ENCODE measurements around the gene ALX4. TPM values are rescaled to one million over a fixed set of nuclear protein-coding genes. Genes with fewer than 3 reads are reported as not detected.

ALX4 gene
- total RNA-seq, 1 donor from 2014 or later, result not detected

DNA sequence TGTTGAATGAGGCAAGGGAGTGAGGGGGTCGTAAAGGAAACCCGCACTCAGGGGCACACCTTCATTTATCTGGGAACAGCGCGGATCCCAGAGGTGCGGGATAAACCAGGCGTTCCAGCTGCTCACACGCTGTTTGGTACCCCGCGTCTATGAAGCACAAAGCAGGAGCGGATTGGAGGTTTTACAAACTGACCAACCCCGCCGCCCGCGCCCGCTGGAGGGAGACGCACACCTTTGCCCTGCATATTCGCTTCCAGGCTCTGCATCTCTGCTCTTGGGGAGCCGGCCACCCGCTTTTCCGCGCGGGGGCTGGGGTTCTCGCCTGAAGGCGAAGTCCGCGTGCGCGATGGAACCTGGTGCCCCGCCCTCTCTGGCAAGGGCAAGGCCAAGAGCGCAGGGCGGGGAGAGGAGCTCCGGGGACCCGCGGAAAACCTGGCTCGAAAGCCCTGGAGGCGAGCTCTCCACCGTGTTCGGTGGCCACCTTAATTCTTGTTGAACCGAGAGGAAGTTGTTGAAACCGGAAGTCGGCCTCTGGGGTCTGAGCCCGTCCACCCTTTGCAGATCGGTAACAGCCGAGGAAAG is 6.8 kb upstream of the ALX4 start:
- intact Hi-C loops (cut with micrococcal nuclease), result no loop called here

DNA sequence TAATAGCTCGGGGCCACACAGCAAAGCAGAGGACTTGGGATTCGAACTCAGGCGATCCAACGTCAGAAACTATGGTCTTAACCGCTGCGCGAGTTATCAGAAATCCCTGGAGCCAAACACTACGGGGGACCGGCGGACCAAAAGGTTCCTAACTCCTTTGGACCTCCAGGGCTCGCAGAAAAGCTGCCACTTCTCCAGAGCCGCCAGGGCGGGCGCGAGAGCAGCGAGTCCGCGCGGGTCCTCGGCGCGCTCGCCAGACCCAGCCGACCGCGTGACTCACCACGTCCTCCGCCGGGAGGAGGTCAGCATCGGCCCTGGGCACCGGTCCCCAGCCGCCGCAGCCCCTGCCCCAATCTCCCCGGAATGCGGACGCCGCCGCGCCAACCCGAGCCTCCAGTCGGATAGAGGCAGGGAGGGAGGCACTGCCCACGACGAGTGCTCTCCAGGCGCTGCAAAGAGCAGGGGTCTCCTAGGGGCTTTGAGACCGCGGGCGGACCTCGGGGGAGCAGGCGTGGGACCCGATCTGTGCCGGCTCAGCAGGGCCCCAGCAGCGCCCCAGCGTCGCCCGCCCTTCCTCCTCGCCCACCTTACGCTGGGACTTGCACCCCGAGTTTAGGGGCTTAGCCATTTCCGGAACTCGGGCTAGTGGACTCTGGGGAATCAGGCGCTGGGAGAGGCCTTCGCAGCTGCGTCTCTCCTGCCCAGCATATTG is 6.2 kb upstream of the ALX4 start:
- intact Hi-C loops (cut with micrococcal nuclease), result no loop called here

DNA sequence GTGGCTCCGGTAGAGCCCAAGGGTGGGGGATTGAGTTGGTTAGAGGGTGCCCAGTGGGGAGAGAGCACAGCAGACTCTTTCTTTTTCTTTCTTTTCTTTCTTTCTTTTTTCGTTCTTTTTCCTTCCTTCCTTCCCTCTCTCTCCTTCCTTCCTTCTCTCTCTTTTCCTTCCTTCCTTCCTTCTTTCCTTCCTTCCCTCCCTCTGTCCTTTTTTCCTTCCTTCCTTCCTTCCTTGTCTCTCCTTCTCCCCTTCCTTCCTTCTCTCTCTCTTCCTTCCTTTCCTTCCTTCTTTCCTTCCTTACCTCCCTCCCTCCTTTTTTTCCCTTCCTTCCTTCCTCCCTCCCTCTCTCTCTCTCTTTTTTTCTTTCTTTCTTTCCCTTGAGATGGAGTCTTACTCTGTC is 4.8 kb upstream of the ALX4 start:
- intact Hi-C loops (cut with micrococcal nuclease), result no loop called here

DNA sequence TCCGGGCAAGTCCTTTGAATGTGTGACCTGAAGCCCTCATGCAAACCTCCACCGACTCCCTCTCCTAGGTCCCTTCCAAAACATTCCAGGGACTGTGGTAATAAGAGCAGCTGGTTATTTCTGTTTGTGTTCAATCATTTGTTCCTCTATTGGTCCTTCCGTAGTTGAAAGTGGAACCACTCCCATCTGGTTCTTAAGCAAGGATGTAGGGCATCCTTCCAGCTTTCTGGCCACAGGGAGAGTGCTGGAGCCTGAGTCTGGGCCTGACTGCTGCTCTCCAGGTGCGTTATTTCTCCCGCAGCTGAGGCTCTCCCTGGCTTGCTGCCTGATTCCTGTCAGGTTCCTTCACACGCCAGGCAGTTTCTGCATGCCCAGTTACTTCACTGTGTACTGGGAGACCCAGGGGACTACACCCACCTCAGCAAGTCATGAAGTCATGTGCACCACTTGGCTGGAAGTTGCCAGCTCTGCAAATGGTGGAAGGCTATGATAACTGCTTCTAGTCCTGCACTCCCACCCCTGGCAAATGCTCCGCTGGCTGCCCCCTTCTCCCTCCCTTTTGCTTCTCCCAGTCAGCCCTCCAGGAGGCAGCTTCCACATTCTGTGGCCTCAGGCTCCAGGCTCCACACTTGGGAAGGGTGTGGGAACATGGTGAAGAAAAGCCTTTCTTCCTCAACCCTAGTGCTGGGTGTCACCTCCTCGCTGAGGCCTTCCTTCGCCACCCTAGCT is 4.0 kb upstream of the ALX4 start:
- intact Hi-C loops (cut with micrococcal nuclease), result no loop called here

DNA sequence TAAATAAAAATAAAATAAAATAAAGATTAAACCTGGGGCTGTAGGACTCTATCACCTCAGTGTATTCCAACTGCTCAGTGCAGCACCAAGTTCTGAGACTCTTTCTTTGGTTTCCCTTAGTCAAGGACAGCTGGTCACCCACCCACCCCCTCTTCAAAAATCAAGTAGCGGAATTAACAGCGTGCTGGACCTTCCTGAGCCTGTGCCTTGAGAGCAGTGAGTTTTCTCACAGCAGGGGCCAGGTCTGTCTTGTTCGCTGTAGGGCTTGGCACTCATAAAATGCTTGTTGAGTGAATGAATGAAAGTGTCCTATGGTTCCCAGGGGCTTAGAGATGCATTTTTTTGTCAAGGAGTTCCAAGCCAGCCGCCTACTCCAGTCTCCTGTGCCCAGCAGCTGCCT is 2.9 kb upstream of the ALX4 start:
- intact Hi-C loops (cut with micrococcal nuclease), result no loop called here

DNA sequence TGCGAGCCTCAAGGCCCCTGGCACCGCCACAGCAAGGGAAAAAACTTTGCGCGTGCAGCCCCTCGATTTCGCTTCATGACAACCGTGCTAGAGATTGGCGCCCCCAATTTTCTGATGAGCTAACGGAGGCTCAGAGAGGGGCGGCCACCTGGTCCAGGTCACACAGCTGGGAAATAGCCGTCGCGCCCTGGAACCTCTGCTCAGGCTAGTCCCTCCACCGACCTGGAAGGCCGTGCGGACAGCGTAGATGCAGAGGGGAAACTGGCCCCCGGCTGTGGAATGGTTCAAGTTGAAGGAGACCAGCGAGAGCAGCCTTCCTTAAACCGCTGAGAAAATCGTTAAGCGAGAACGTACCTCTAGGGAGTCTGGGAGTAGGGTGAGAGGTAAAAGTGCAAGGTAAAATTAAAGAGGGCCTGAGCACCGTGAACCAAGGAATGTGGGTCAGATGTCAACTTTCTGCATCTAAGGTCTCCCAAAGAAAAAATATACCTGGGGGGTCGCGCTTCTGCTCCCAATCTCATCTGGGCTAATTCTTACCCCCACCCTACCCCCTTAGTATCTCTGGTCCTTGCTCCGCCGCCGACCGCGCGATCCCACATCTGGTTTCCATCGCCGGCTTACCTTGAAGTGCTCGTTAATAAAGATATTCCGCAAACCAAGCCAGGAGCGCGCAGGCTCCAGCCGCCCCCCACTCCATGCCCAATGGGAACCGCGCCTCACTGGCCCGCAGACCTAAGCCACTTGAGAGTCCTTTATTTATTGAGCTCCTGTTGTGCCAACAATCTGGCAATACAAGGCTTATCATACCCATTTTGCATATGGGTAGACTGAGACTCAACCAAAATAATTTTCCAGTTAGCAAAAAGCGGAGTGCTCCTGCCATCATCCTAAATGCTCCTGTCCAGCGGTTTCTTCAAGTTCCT is 1.7 kb upstream of the ALX4 start:
- intact Hi-C loops (cut with micrococcal nuclease), result no loop called here

DNA sequence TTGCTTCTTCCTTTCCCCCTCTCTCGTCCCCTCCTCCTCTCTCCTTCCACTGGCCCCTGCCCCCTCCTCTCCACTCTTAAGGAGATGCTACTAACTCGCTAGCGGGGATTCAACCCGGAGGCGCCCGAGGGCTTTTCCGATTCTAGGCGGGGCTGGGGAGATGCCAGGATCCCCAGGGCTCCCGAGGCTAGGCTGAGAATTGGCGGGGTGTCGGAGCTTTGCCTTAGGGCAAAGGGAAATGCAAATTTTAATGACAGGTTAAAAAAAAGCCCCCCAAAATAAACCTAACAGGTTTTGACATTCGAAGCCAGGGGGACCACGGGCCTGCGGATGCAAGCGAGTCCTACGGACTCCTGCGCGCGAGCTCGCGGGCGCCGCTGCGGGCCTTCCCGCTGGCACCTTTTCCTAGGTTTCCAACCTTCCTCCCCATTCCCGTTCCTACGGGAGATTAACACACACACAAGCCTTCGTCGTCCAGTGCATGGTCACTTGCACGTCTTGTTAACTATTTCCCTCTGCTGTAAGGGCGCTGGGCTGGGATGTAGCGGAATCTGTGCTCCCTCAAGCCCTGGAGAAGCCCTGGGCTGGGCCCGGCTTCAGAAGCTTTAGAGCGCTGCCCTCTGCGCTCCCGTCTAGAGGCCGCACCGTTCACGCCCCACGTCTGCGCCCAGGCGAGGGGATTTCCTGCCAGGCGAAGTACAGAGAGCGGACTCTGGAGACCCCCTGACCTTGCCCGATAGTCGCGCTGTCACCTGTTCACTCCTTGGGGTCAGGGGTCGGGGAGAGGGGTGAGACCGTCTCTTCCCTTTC is 729 bp upstream of the ALX4 start:
- intact Hi-C loops (cut with micrococcal nuclease), result no loop called here

DNA sequence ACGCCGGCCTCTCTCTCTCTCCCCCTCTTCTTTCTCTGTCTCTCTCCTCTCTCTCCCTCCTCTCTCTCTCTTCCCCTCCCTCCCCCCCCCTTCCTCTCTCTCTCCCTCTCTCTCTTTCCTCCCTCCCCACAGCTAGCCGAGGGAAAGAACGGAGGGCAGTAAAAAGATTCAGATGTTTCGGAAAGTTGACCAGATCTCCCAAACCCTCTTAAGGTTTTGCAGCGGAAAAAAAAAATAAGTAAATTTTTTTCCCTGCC is 195 bp upstream of the ALX4 start:
- intact Hi-C loops (cut with micrococcal nuclease), result no loop called here

DNA sequence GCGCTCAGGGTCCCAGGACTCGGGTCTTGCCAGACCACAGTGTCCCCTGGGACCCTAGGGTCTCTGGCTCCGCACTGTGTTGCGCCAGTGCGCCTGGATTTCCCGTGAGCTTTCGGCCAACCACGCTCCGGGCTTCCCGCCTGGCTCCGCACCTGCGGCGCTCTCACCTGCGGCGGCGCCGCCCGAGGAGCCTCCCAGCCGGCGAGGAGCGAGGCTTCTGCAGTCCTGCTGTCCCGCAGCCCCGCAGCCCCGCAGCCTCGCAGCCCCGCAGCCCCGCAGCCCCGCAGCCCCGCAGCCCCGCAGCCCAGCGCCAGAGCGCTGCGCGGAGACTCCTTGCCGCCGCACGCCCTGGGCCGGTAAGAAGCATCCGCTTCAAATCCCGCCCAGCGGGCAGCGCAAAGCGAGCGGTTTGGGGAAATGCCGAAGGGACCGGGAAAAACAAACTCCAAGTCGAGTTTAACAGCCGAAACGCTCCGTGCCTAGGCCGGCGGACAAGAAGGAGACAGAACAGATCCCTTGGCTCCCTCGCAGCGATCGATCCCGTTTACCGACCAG is 939 bp downstream of the ALX4 start:
- intact Hi-C loops (cut with micrococcal nuclease), result loop anchor here (10.0 kb wide), 1 partner anchor 724 kb away; no protein-coding TSS in a partner anchor

DNA sequence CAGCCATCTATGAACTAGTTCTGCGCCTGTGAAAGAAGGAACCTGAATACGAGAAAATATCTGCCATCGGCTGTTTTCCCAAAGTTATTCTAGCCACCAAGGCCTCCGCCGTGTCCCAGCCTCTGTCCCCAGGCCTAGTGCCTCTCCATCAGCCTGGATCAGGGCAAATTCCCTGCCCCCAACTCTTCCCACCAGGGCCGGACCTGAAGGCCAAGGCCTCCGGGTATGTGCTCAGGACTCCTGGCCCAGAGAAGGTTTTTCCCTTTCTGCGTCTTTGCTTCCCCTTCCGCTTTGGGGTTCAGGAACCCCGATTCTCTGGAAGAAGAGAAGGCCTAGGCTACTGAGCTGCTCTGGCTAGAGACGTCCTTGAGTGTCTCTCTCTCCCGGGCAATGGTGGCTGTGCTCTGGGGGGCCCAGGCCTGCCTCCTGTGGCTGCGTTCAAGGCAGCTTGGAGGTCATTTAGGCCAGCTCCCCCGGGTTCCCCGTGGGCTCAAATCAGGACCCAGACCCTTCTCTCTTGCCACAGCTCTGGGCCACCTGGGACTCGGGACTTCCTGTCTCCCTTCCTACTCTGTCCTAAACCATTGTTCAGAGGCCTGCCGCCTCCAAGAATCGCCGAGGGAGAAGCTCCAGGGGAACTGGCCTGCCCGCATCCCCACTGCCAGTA is 1.6 kb downstream of the ALX4 start:
- intact Hi-C loops (cut with micrococcal nuclease), result loop anchor here (10.0 kb wide), 1 partner anchor 724 kb away; no protein-coding TSS in a partner anchor

DNA sequence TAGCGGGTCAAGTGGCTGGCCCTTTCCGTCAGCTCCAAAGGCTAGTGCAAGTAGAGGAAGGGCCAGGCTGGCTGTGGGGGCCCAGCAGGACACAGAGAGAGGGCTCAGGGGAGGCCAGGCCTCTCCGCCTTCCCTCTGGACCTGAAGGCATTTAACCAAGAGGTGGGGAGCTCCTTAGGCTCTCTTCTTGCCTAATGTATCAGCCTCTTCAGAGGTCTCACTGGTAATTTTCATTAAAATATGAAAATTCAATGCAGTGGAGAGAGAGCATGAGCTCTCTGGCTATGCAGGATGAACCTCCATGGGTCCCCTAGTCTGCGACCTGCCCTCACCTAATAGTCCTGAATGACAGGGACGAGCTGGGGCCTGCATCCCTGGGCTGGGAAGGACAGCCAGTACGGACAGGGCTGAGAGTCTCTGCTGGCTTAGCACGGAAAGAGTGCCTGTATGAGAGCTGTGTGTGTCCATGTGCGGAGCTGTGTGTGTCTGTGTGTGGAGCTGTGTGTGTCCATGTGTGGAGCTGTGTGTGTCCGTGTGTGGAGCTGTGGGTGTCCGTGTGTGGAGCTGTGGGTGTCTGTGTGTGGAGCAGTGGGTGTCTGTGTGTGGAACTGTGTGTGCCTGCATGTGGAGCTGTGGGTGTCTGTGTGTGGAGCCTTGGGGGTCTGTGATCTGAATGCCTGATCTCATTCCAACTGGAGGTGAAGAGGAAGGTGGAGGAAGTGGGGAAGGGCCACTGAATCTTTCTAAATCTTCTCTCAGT is 2.4 kb downstream of the ALX4 start:
- intact Hi-C loops (cut with micrococcal nuclease), result loop anchor here (10.0 kb wide), 1 partner anchor 723 kb away; no protein-coding TSS in a partner anchor

DNA sequence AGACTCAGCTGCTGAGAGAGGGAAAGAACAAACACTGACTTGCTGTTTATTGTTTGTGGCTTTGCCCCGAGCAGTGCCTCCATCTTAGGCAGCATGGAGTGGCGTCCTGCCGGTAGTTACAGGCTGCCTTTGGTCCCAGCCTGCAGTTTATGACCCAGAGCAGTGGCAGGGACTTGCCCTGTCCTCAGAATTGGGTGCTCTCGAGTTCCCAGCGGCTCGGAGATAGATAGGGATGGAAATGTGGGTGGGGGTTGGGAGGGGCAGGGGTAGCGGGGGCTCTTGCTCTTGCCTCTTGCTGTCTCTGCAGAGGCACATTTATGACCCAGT is 3.1 kb downstream of the ALX4 start:
- intact Hi-C loops (cut with micrococcal nuclease), result loop anchor here (10.0 kb wide), 1 partner anchor 722 kb away; no protein-coding TSS in a partner anchor

DNA sequence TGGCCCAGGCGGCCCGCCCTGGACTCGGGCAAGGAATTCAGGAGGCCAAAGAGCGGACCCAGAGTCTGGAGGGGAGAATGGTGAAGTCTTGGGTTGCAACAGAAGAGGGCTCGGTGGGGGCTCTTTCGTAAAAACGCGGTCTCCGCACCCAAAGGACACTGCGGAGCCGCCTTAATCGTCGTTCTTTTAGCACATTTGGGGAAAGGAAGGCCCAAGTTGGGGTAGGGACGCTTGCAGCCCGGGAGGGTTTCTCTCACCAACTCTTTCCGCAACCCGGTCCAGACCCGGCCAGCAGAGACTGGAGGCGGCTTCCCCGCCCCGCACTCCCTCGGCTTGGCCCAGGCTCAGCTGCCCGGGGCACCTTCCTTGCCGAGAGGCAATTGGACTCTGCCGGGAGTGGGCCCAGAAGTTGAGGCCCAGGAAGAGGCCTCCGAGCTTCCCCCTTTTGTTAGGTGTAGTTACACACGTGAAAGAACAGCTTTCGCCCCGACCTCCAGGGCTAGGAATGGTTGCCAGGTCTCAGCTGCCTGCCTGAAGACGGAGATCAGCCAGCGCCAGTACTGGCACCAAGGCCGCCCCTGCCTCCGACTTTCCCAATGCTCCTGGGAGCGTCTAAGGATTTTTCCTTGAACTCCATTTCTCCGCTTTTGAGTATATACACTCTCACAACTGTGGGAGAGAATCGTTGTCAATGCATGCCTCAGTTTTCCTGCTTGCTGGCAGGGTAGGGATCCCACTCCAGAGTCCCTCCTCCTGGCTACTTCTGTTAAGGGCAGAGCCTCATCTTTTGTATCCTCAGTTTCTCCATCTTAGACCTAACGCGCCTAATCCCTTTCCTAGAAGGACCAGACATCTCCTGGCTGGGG is 3.7 kb downstream of the ALX4 start:
- intact Hi-C loops (cut with micrococcal nuclease), result loop anchor here (10.0 kb wide), 1 partner anchor 721 kb away; no protein-coding TSS in a partner anchor

DNA sequence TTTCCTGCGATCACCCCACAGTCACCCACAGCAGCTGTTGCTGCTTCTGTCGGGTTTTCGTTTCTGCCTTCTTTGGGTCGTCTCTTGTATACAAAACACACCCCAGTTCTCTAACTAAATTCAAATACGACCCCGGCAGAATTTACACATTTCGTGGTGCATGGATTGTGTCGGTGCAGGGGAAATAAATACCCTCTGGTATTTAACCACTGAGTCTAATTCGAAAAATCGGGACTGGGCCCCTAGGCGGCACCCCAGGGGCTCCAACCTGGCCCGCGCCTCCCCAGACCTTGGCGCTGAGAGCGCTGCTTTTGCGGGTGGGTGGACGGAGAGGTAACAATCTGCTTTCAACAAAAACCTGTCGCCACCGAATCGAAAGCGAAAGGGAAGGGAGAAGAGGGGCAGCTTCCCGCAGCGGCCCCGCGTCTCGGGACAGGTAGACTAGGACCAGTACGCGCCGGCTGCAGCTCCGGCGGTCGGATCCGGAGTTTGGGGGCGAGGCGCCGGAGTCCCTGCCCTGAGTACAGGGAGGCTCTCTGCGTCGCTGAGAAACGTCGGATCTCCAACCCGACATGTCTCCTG is 4.4 kb downstream of the ALX4 start:
- intact Hi-C loops (cut with micrococcal nuclease), result loop anchor here (2.0 to 10.0 kb wide), 2 partner anchors 13 to 721 kb away; no protein-coding TSS in a partner anchor

DNA sequence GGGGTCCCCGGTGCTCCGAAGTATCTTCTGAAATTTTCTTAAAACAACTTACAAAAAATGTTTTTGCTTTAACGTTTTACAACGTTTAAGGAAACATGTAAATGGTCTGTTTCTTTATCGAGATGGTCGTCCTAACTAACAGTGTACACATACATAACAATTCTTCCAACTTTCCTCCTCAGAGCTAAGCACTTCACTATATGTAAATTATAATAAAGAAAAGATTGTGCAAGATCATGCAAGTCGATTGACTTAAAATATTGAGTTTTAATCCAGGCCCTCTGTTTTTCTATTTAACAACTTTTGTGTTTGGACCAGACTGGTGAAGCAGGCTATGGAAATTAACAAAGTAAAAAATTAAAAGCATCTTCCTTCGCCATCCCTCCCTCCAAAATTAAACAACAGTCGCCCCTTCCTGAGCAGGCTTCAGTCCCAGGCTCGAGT is 4.9 kb downstream of the ALX4 start:
- intact Hi-C loops (cut with micrococcal nuclease), result loop anchor here (2.0 to 10.0 kb wide), 2 partner anchors 14 to 720 kb away; no protein-coding TSS in a partner anchor

DNA sequence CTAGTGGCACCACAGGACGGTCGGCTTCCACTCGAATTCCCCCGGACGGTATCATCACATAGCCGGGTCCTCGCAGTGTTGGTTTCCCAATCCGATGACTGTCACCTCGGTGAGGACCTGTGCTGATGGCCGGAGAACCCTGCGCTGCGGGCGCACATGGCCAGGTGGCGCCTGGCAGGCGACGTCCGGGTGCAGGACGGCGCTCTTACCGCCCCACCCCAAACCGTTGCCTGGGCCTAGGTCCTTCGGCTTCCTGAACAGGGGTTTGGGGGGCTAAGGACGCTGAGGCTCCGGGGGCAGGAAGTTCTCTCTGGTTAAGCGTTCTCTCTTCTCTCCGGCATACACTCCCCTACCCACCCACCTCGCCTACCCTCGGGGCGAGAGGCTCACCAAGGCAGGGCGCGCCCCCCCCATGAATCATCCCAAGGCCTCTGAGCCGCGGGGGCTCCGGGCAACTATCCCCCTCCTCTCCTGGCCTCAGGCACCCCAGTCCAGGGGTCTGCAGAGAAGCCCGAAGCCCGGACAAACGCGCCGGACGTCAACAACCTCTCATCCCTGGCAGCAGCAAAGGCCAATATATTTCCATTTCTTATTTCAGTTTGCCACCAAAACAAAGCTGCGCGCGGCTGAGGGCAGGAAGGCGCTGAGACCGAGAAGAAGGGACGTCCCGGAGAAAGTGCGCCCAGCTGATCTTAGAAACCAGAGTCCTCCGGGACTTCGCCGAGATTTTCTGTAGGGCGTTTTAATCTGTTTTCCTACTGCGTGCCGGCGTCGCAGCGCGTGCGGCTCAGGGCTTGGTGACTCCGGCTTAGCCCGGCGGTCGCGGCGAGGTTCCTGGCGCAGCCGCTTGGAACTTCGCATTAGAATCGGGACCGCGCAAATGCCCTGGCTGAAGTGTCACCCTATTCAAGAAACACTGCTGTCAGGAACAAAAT is 5.6 kb downstream of the ALX4 start:
- intact Hi-C loops (cut with micrococcal nuclease), result loop anchor here (2.0 to 10.0 kb wide), 2 partner anchors 14 to 720 kb away; no protein-coding TSS in a partner anchor

Data from T-helper 2 cell treated with Interferon-gamma antibody and Interleukin-4, amounts not matched to agents 100 ng/mL and 5 ng/mL, for 36 hours (primary cell).